B cell (primary cell): ENCODE results near the gene RELB.

Experiments
- EZH2 ChIP-seq: IDR thresholded peaks from 2 replicates; pipeline ENCODE4 v1.6.1; 2012; ENCODE audit warnings: borderline replicate concordance, low read depth, mild to moderate bottlenecking, moderate library complexity, low read length; ENCODE audit not compliant: insufficient read depth, poor library complexity, severe bottlenecking
- TF ChIP-seq, protein P1 (sequence below): fragments of 200-600 bp; IDR thresholded peaks from one replicate; pipeline ENCODE4 v1.8.0; 2022; ENCODE audit warnings: antibody characterized with exemption, mild to moderate bottlenecking

DNA sequence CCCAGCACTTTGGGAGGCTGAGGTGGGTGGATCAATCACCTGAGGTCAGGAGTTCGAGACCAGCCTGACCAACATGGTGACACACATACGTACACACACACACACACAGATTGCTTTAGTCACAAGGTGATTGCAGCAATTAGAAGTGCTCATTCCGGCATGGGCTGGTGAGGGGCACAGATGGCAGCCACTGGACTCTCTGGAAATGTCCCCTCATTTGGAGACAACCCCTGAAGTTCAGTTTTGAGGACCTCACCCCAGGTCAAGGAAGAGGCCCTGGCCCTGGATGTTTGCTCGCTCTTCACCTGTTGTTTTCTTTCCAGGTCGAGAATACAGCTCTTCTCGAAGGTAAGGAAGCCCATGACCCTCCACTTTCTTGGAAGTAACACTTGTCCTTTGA, 69.0 kb downstream of the RELB start:
- TF ChIP-seq, protein P1, sequence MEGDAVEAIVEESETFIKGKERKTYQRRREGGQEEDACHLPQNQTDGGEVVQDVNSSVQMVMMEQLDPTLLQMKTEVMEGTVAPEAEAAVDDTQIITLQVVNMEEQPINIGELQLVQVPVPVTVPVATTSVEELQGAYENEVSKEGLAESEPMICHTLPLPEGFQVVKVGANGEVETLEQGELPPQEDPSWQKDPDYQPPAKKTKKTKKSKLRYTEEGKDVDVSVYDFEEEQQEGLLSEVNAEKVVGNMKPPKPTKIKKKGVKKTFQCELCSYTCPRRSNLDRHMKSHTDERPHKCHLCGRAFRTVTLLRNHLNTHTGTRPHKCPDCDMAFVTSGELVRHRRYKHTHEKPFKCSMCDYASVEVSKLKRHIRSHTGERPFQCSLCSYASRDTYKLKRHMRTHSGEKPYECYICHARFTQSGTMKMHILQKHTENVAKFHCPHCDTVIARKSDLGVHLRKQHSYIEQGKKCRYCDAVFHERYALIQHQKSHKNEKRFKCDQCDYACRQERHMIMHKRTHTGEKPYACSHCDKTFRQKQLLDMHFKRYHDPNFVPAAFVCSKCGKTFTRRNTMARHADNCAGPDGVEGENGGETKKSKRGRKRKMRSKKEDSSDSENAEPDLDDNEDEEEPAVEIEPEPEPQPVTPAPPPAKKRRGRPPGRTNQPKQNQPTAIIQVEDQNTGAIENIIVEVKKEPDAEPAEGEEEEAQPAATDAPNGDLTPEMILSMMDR, result no peak
- TF ChIP-seq EZH2, result no peak
